NCI-H1105 treated with DMSO at 0.1 percent for 48 hours (cell line): Measurements from ENCODE around the gene DYRK2.
"Not testable (repeated sequence)": the region's sequence is repeated elsewhere in the genome, so short reads cannot be mapped to it uniquely, and the experiment has no call there.

Experiments used
- DNase-seq: peaks from one replicate; lab custom pipeline; 2025; lab: John Stamatoyannopoulos, UW

Gene DYRK2

DNA sequence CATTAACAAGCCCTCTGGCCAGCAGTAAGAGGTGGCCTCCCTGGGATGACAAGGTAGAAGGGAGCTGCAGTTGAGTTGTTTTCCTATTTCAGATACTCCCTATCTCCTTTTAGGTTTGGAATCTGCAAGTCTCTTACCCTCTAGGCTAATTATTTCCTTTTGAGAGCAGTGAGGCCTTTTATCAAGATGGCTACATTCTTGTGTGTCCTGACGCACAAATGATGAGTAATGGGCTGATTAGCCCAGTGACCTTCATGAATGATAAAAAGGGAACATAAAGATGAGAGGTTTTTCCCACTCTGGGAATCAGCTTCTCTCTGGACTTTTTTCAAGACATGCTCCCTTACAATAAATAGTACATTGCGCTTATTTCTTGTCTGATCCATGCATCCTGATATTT is 22.9 kb downstream of the DYRK2 start:
- DNase-seq = no peak

GRCh38 chr12:67671892-67672291 is 23.3 kb downstream of the DYRK2 start:
- DNase-seq = no peak

DNA sequence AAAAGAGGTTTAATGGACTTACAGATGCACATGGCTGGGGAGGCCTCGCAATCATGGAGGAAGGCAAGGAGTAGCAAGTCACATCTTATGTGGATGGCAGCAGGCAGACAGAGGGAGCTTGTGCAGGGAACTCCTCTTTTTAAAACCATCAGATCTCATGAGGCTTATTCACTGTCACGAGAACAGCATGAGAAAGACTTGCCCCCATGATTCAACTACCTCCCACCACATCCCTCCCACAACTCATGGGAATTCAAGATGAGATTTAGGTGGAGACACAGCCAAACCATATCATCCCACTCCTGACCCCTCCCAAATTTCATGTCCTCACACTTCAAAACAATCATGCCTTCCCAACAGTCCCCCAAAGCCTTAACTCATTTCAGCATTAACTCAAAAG is 24.0 kb downstream of the DYRK2 start:
- DNase-seq = not testable (repeated sequence)

DNA sequence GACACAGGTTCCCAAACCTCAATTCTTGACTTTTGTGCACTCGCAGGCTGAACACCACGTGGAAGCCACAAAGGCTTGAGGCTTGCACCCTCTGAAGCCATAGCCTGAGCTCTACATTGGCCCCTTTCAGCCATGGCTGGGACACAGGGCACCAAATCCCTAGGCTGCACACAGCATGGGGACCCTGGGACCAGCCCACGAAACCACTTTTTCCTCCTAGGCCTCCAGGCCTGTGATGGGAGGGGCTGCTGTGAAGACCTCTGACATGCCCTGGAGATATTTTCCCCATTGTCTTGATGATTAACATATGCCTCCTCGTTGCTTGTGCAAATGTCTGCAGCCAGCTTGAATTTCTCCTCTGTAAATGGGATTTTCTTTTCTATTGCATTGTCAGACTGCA is 25.0 kb downstream of the DYRK2 start:
- DNase-seq = not testable (repeated sequence)

GRCh38 chr12:67674417-67674816 is 25.9 kb downstream of the DYRK2 start:
- no peak for DNase-seq

- no peak for DNase-seq
These were observed 28.1 kb downstream of the DYRK2 start for GRCh38 chr12:67676624-67677023.

DNA sequence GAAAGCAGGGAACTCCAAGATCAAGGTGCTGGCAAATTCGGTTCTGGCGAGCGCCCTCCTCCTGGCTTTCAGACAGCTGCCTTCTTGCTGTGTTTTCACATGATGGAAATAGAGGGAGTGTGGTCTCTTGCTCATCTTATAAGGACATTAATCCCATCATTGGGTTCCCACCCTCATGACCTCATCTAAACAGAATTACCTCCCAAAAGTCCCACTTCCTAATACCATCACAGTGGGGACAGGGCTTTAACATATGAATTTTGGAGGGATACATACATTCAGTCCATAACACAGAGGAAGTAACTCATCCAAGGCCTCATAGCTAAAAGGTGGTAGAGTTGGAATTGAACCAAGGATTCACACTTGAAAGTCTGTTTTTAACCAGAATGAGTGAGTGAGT is 28.6 kb downstream of the DYRK2 start:
- no peak for DNase-seq

- no peak for DNase-seq
These were observed 32.7 kb downstream of the DYRK2 start for GRCh38 chr12:67681105-67681778.

DNA sequence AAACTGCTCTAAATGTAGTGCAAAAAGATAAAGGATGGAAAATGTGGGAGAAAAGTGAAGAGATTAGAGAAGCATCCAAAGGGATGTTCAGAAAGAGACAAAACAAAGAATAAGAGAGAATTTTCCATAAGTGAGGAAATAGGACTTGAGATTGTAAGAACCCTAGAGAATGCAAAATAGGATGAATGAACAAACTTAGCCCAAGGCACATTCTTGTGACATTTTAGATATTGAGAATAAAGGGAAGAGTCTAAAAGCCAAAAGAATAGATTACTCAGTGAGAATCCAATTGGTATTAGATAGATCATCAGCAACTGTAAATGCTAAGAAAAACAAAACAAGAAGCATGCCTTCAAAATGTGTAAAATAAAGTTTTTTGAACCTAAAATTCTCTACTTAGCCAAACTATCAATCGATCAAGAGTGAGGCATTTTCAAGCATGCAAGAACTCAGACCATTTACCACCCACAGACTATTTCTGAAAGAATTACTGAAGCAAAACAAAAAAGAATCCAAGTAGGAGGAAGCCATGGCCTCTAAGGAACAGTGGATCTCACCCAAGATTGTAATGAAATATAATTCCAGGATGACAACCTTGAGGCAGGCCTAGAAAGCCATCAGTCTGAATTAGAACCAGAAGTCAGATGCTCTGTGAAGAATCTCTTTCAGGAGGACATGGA is 33.5 kb downstream of the DYRK2 start:
- no peak for DNase-seq

GRCh38 chr12:67689385-67689784 is 40.8 kb downstream of the DYRK2 start:
- no peak for DNase-seq

- DNase-seq = no peak
These were observed 42.1 kb downstream of the DYRK2 start for GRCh38 chr12:67690656-67691055.

GRCh38 chr12:67691220-67691619 is 42.7 kb downstream of the DYRK2 start:
- DNase-seq = no peak

- no peak for DNase-seq
These were observed 43.6 kb downstream of the DYRK2 start for GRCh38 chr12:67692135-67692534.

DNA sequence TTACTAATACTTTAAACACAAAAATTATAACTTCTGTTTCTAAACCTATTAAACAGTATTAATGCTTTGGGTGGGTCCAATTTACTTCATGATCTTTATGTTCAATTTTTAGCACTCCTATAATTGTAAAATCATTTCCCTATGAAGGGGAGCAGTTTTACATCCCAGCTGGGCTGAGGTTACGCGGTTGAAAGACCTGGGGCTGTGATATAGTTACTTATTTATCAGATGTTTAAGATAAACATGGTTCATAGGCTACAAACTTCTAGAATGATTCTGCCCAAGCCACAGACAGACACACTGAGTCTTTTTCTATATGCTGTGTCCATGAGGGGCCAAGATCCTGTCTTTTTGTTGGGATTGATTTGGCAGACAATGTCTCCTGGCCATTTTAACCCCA is 44.4 kb downstream of the DYRK2 start:
- DNase-seq = no peak

- DNase-seq = no peak
These were observed 45.3 kb downstream of the DYRK2 start for GRCh38 chr12:67693894-67694293.

DNA sequence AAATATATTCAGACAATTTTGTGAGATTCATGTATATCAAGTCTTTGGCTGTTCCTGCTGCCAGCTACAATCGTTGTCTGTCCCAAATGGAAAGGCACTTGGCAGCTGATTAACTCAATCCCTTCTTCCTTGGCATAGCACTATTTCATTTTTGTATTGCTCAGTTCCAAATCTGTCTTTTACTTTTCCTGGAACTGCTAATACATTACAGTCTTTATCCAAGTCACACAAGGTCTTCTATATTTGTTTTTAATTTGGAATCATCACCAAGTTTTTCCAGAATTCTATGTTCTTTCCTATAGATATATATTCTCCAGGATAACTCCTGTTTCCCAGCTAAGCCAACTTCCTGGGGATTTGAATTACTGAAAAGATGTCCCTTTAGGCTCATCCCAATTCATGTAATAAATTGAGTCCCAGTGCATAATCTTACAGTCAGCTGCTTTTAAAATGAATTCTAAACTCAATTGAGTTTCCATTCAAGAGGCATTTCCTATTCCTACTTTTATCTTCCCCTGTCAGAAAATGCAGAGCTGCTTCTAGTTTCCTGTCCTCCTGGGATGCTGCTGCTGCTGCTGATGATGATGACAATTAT is 45.9 kb downstream of the DYRK2 start:
- no peak for DNase-seq

DNA sequence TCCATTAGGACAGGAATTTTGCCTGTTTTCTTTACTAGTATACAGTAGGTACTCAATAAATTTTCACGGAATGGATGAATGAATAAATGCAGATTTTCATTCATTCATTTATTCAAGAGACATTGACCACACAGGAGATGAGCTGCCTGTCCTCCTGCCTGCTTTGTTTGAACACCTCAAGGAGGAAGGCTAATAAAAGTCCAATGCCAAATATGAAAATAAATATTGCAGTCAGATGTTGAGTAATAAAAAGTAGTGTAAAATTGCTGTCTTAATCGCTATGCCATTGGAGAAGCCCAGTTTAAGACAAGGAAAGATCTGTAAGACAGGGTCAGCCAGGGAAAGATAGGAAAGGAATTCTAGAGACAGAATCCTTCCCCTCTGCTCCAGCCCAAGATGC is 47.4 kb downstream of the DYRK2 start:
- DNase-seq = no peak

- no peak for DNase-seq
These were observed 48.9 kb downstream of the DYRK2 start for GRCh38 chr12:67697443-67697842.

GRCh38 chr12:67697967-67698366 is 49.4 kb downstream of the DYRK2 start:
- DNase-seq = no peak

- DNase-seq = no peak
These were observed 50.4 kb downstream of the DYRK2 start for GRCh38 chr12:67698672-67699581.

DNA sequence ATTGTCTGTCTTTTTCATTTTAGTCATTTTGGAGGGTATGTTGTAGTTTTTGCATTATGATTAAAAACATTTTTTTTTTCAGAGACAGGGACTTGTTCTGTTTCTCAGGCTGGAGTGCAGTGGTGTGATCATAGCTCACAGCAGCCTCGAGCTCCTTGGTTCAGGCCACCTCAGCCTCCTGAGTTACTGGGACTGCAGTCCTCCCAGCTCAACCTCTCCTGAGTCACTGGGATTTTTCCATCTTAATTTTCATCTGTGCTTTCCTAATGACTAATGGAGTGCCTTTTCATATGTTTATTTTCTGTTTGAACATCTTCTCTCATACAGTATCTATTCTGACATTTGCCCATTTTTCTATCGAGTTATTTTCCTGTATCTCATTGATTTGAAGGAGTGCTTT is 52.6 kb downstream of the DYRK2 start:
- DNase-seq = no peak

DNA sequence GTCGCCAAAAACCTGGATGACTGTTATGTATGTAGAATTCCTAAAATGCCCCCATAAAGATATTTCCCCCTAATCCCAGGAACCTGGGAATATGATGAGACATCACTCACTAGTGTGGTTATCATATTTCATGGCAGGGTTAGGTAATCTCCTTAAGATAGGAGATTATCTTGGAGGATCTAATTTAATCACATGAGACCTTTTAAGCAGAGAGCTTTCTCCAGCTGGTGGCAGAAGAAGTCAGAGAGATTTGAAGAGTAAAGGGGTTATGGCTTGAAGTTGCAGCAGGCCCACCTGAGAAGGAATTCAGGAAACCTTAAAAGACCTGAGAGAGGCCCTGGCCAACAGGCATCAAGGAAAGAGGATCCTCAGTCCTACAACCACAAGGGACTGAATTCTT is 53.6 kb downstream of the DYRK2 start:
- DNase-seq = no peak

GRCh38 chr12:67704071-67704470 is 55.5 kb downstream of the DYRK2 start:
- DNase-seq = no peak
